Progenitor cell of endocrine pancreas (in vitro differentiated cells): ENCODE measurements around the gene OR7D4. TPM values are rescaled to one million over a fixed set of nuclear protein-coding genes. Genes with fewer than 3 reads are reported as not detected.

Source experiments
- DNase-seq: peaks from one replicate; pipeline ENCODE4 v3.0.0; 2021; ENCODE audit warnings: low spot score; ENCODE audit not compliant: unreplicated experiment
- H3K27ac Mint-ChIP-seq: 2 replicates; pipeline ENCODE4 v1.8.0; 2021; ENCODE audit warnings: mild to moderate bottlenecking, moderate library complexity, mixed read lengths
- H3K27me3 Mint-ChIP-seq: 2 replicates; pipeline ENCODE4 v1.8.0; 2021; ENCODE audit warnings: mixed read lengths
- H3K36me3 Mint-ChIP-seq: 2 replicates; pipeline ENCODE4 v1.8.0; 2022; ENCODE audit warnings: mixed read lengths; ENCODE audit not compliant: insufficient read depth
- H3K4me1 Mint-ChIP-seq: 2 replicates; pipeline ENCODE4 v1.8.0; 2021; ENCODE audit warnings: low read depth, mixed read lengths
- H3K4me3 Mint-ChIP-seq: 2 replicates; pipeline ENCODE4 v1.8.0; 2021; ENCODE audit warnings: low read depth, mild to moderate bottlenecking, moderate library complexity, mixed read lengths
- H3K9me3 Mint-ChIP-seq: 2 replicates; pipeline ENCODE4 v1.8.0; 2021; ENCODE audit warnings: low read depth, mixed read lengths
- total RNA-seq: library from RNA; stranded (reverse); gene quantifications from 2 replicates; pipeline ENCODE4 v1.2.1, GENCODE V29; 2021
- TF ChIP-seq, protein P1 (sequence below): fragments of 200-600 bp; sonication (generic); IDR thresholded peaks from one replicate; pipeline ENCODE4 v1.5.0; 2021; ENCODE audit warnings: antibody characterized with exemption, mild to moderate bottlenecking; ENCODE audit not compliant: unreplicated experiment

OR7D4 gene
- total RNA-seq, 1 donor from 2014 or later = not detected

GRCh38 chr19:9187191-9187590, 32.2 kb downstream of the OR7D4 start:
- Mint-ChIP-seq H3K9me3 (peaks cover 30% of the 10 kb centered on the region), H3K4me1 (no peaks in the 10 kb centered on the region), H3K27me3 (no peaks in the 10 kb centered on the region), H3K4me3 (no peak overlapping the region), H3K36me3 (peaks cover 13% of the 10 kb centered on the region), H3K27ac (no peak overlapping the region)
- DNase-seq = no peak
- TF ChIP-seq, protein P1, sequence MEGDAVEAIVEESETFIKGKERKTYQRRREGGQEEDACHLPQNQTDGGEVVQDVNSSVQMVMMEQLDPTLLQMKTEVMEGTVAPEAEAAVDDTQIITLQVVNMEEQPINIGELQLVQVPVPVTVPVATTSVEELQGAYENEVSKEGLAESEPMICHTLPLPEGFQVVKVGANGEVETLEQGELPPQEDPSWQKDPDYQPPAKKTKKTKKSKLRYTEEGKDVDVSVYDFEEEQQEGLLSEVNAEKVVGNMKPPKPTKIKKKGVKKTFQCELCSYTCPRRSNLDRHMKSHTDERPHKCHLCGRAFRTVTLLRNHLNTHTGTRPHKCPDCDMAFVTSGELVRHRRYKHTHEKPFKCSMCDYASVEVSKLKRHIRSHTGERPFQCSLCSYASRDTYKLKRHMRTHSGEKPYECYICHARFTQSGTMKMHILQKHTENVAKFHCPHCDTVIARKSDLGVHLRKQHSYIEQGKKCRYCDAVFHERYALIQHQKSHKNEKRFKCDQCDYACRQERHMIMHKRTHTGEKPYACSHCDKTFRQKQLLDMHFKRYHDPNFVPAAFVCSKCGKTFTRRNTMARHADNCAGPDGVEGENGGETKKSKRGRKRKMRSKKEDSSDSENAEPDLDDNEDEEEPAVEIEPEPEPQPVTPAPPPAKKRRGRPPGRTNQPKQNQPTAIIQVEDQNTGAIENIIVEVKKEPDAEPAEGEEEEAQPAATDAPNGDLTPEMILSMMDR = no peak

DNA sequence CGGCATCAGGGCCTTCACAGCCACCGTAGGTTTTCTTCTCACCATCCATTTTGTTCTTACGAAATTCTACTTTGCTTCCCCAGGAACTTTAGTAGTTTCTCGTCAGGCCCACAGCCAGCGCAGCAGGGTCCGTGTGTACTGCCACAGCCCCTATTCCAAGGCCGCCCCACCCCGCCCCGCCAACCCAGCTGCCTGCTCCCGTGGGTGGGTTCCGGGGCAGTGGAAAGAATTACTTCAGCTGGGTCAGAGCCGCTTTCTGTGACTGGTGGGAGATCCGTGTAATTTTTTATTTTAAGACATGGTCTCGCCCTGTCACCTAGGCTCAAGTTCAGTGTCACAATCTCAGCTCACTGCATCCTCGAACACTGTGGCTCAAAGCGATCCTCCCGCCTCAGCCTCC, 36.4 kb downstream of the OR7D4 start:
- Mint-ChIP-seq H3K4me1 (no peaks in the 10 kb centered on the region), H3K27ac (no peak overlapping the region), H3K36me3 (peaks cover 13% of the 10 kb centered on the region), H3K4me3 (no peak overlapping the region), H3K9me3 (peaks cover 23% of the 10 kb centered on the region), H3K27me3 (no peaks in the 10 kb centered on the region)
- TF ChIP-seq, protein P1 = no peak
- DNase-seq = no peak

DNA sequence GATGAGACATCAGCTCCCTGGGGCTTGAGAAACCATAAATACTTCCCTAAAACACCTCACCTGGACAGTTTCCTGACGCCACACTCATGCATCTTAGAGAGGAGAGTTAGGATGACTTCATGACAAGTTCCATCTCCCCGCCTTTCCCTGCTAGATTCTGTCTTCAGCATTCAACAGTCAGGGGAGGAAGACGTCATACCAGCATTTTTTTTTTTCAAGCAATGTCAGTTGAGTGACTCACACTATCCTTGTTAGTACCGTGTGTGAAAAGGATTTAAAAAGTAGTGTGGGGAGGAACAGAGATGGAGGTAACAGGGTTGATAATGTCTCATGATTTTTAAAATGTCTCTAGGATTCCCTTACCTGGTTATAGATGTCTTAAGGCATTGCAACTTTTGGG, 40.5 kb downstream of the OR7D4 start, which contains the start of gene OR7D2:
Gene OR7D2 (plus strand): TSS at position 79 of the 400 bp plus-strand sequence. CDS start 6,803 bp downstream, outside the sequence.
- no peaks in the 10 kb centered on the region for H3K27me3 Mint-ChIP-seq

GRCh38 chr19:9175326-9175725, 44.1 kb downstream of the OR7D4 start:
- peaks cover 15% of the 10 kb centered on the region for H3K36me3 Mint-ChIP-seq

More for the DNA sequence above, 40.5 kb downstream of the OR7D4 start, which contains the start of gene OR7D2:
- Mint-ChIP-seq H3K27ac (no peak within 1 kb of the TSS), H3K36me3 (peaks cover 14% of the 10 kb centered on the region), H3K4me1 (no peaks in the 10 kb centered on the region), H3K9me3 (peaks cover 13% of the 10 kb centered on the region), H3K4me3 (no peak within 1 kb of the TSS)
- no peak for DNase-seq
- TF ChIP-seq, protein P1 = no peak

GRCh38 chr19:9171393-9171991, 47.9 kb downstream of the OR7D4 start:
- TF ChIP-seq, protein P1 = no peak
- Mint-ChIP-seq H3K4me3 (no peak overlapping the region), H3K27me3 (no peaks in the 10 kb centered on the region), H3K27ac (no peak overlapping the region), H3K36me3 (peaks cover 14% of the 10 kb centered on the region), H3K9me3 (peaks cover 4% of the 10 kb centered on the region), H3K4me1 (no peaks in the 10 kb centered on the region)
- DNase-seq = no peak

More at GRCh38 chr19:9175326-9175725, 44.1 kb downstream of the OR7D4 start:
- Mint-ChIP-seq H3K27me3 (no peaks in the 10 kb centered on the region), H3K9me3 (peaks cover 13% of the 10 kb centered on the region), H3K27ac (no peak overlapping the region), H3K4me1 (no peaks in the 10 kb centered on the region), H3K4me3 (no peak overlapping the region)
- no peak for DNase-seq
- TF ChIP-seq, protein P1 = no peak
